Measurements from ENCODE around the gene FAM240A. TPM values are rescaled to one million over a fixed set of nuclear protein-coding genes. Genes with fewer than 3 reads are reported as not detected.

Gene FAM240A
- total RNA-seq, 2 donors from 2014 or later, result not detected

DNA sequence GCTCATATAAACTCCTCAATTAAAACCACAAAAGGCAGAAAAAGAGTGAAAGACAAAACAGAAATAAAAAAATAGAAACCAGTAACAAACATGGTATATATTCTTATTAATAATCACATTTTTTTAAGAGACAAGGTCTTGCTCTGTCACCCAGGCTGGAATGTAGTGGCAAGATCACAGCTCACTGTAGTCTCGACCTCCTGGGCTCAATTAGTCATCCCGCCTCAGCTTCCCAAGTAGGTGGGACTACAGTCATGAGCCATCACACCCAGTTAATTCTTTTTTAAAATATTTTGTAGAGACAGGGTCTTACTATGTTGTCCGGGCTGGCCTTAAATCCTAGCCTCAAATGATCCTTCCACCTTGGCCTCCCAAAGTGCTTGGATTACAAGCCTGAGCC, 37.1 kb downstream of the FAM240A start:
- 60 to 87% methylated on average over 1 to 3 of the region's 3 CpGs for WGBS, 2 experiments (ENCODE audit: insufficient coverage in 1 of 2, insufficient read length in 1 of 2)
- no peaks in the 10 kb centered on the region for H3K36me3 ChIP-seq (ENCODE audit: control insufficient read depth, insufficient read depth, low read length)
- H3K27me3 Mint-ChIP-seq (ENCODE audit: insufficient read depth), result peaks cover 4% of the 10 kb centered on the region
- no peaks in the 10 kb centered on the region for H3K27me3 ChIP-seq (ENCODE audit: control insufficient read depth, insufficient read depth, low read length, poor library complexity, severe bottlenecking)
- TF ChIP-seq CTCF (conservative IDR thresholded peaks at IDR 0.05), result no peak
- H3K36me3 Mint-ChIP-seq (ENCODE audit: low read depth), result no peaks in the 10 kb centered on the region
- DNase-seq, result no peak
- peaks cover 11% of the 10 kb centered on the region for H3K9me3 ChIP-seq (ENCODE audit: control insufficient read depth, low read length)
- no peak overlapping the region for H3K4me3 ChIP-seq (ENCODE audit: low read length)
- peaks cover 17% of the 10 kb centered on the region for H3K9me3 Mint-ChIP-seq
- no peak overlapping the region for H3K4me3 Mint-ChIP-seq
- no peak overlapping the region for H3K9ac ChIP-seq (ENCODE audit: extremely low read depth, low read length, poor library complexity, severe bottlenecking)
- H3K27ac ChIP-seq (ENCODE audit: low read depth, low read length), result no peak overlapping the region
- H3K4me1 ChIP-seq (ENCODE audit: control insufficient read depth, insufficient read depth, low read length), result no peaks in the 10 kb centered on the region
- no peak overlapping the region for H3K27ac Mint-ChIP-seq
- no peaks in the 10 kb centered on the region for H3K4me1 Mint-ChIP-seq

DNA sequence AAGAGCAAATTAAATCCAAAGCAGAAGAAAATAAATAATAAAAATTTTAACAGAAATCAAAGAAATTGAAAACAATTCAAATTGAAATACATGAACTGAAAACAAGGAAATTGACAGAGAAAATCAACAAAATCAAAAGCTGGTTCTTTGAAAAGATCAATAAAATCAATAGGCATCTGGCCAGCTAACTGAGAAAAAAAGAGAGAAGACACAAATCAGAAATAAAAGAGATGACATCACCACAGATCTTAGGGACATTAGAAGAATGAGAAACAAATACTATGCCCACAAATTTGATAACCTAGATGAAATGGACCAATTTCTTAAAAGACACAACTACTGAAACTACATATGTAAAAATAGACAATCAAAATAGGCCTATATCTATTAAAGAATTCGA, 38.8 kb downstream of the FAM240A start:
- Mint-ChIP-seq H3K27ac (no peak overlapping the region), H3K4me3 (no peak overlapping the region), H3K36me3 (ENCODE audit: low read depth) (no peaks in the 10 kb centered on the region), H3K4me1 (no peaks in the 10 kb centered on the region), H3K9me3 (peaks cover 17% of the 10 kb centered on the region), H3K27me3 (ENCODE audit: insufficient read depth) (no peaks in the 10 kb centered on the region)
- Histone ChIP-seq H3K27me3 (ENCODE audit: control insufficient read depth, insufficient read depth, low read length, poor library complexity, severe bottlenecking) (no peaks in the 10 kb centered on the region), H3K9ac (ENCODE audit: extremely low read depth, low read length, poor library complexity, severe bottlenecking) (no peak overlapping the region), H3K4me1 (ENCODE audit: control insufficient read depth, insufficient read depth, low read length) (no peaks in the 10 kb centered on the region), H3K36me3 (ENCODE audit: control insufficient read depth, insufficient read depth, low read length) (no peaks in the 10 kb centered on the region), H3K27ac (ENCODE audit: low read depth, low read length) (no peak overlapping the region), H3K9me3 (ENCODE audit: control insufficient read depth, low read length) (peaks cover 11% of the 10 kb centered on the region), H3K4me3 (ENCODE audit: low read length) (no peak overlapping the region)
- TF ChIP-seq CTCF (conservative IDR thresholded peaks at IDR 0.05), result no peak
- 88% methylated on average over 1 of the region's 1 CpG; no CpG with 5 or more reads in 1 of the 2 experiments for WGBS, 2 experiments (ENCODE audit: insufficient coverage in 1 of 2, insufficient read length in 1 of 2)
- DNase-seq, result no peak

GRCh38 chr3:46655271-46655670, 42.9 kb downstream of the FAM240A start:
- Mint-ChIP-seq H3K36me3 (ENCODE audit: low read depth) (no peaks in the 10 kb centered on the region), H3K9me3 (peaks cover 17% of the 10 kb centered on the region), H3K4me3 (no peak overlapping the region), H3K4me1 (peaks cover 18% of the 10 kb centered on the region), H3K27me3 (ENCODE audit: insufficient read depth) (peaks cover under 1% of the 10 kb centered on the region), H3K27ac (no peak overlapping the region)
- Histone ChIP-seq H3K9ac (ENCODE audit: extremely low read depth, low read length, poor library complexity, severe bottlenecking) (no peak overlapping the region), H3K9me3 (ENCODE audit: control insufficient read depth, low read length) (peaks cover 11% of the 10 kb centered on the region), H3K36me3 (ENCODE audit: control insufficient read depth, insufficient read depth, low read length) (no peaks in the 10 kb centered on the region), H3K4me1 (ENCODE audit: control insufficient read depth, insufficient read depth, low read length) (peaks cover 4% of the 10 kb centered on the region), H3K4me3 (ENCODE audit: low read length) (no peak overlapping the region), H3K27ac (ENCODE audit: low read depth, low read length) (no peak overlapping the region), H3K27me3 (ENCODE audit: control insufficient read depth, insufficient read depth, low read length, poor library complexity, severe bottlenecking) (no peaks in the 10 kb centered on the region)
- no peak for TF ChIP-seq CTCF (conservative IDR thresholded peaks at IDR 0.05)
- DNase-seq, result no peak
- 93 to 96% methylated on average over 4 to 6 of the region's 6 CpGs for WGBS, 2 experiments (ENCODE audit: insufficient coverage in 1 of 2, insufficient read length in 1 of 2)
